ENCODE measurements around the gene CLEC18B.

- TF ChIP-seq CTCF (IDR thresholded peaks at IDR 0.05) (no peak), POLR2A (IDR thresholded peaks at IDR 0.05) (no peak)
Measured at GRCh38 chr16:74451951-74452758, 30.9 kb upstream of the CLEC18B start.
